A549 (cell line): ENCODE results near the gene RNF123.

Source experiments
- CHD2 ChIP-seq: fragments of 150-350 bp; IDR thresholded peaks from 2 replicates; pipeline ENCODE4 v1.6.1; 2014; ENCODE audit warnings: low read length; ENCODE audit not compliant: partially characterized antibody
- EP300 ChIP-seq, 2 experiments: fragments of >200 bp; sonication (Bioruptor Twin); formaldehyde crosslinking; IDR thresholded peaks; 2 replicates in 1 of 2; 3 replicates in 1 of 2; pipeline ENCODE4 v1.6.1; 2016 to 2017
- KDM1A ChIP-seq: fragments of 200-600 bp; sonication (generic); IDR thresholded peaks from 2 replicates; pipeline ENCODE4 v1.6.1; 2016; ENCODE audit warnings: low read depth, mild to moderate bottlenecking
- MAFK ChIP-seq: fragments of 450-650 bp; IDR thresholded peaks from 2 replicates; pipeline ENCODE4 v1.6.1; 2014; ENCODE audit not compliant: partially characterized antibody
- NFE2L2 ChIP-seq: fragments of 150-350 bp; conservative IDR thresholded peaks from 2 replicates; pipeline ENCODE4 v1.6.1; 2014; ENCODE audit warnings: low read length
- NPAS2 ChIP-seq: fragments of 250-450 bp; sonication (Bioruptor Pico); IDR thresholded peaks from 2 replicates; pipeline ENCODE4 v1.8.0; 2022; ENCODE audit warnings: mild to moderate bottlenecking, moderate library complexity, borderline replicate concordance
- POLR2A ChIP-seq: IDR thresholded peaks from 2 replicates; pipeline ENCODE4 v1.6.1; 2012; ENCODE audit warnings: mild to moderate bottlenecking, low read length
- REST ChIP-seq: fragments of 200-600 bp; sonication (generic); IDR thresholded peaks from 2 replicates; pipeline ENCODE4 v1.6.1; 2016; ENCODE audit warnings: antibody characterized with exemption, mild to moderate bottlenecking, moderate library complexity
- ZFP36 ChIP-seq: fragments of 450-650 bp; IDR thresholded peaks from 2 replicates; pipeline ENCODE4 v1.6.1; 2014; ENCODE audit warnings: borderline replicate concordance; ENCODE audit not compliant: partially characterized antibody
- TF ChIP-seq, protein P1 (sequence below): fragments of >200 bp; sonication (Bioruptor Twin); formaldehyde crosslinking; IDR thresholded peaks from 3 replicates; pipeline ENCODE4 v1.5.1; 2016

DNA sequence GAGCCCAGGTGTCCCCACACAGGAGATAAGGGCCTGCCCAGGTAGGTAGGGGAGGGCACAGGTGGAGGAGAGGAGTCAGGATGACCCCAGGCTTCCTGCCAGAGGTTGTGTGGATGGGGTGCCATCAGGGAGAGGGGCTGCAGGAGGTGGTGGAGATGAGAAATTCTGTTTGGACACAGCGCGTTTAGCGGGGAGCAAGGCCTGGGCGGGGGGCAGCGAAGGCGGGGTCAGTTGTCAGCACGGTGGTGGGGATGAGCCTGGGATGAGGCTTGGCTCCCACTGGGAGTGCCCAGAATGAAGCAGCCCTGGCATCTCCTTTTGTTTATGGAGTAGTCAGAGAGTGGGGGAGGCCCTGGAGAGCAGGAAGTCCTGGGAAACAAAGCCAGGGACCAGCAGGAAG lies 14.6 kb downstream of the RNF123 start:
- TF ChIP-seq NPAS2 (CRISPR knock-in tag) (no peak), ZFP36 (no peak), KDM1A (no peak), EP300 (IDR thresholded peaks at IDR 0.05) (no peak), CHD2 (no peak), POLR2A (no peak), MAFK (no peak), REST (no peak), NFE2L2 (no peak)
- TF ChIP-seq, protein P1, sequence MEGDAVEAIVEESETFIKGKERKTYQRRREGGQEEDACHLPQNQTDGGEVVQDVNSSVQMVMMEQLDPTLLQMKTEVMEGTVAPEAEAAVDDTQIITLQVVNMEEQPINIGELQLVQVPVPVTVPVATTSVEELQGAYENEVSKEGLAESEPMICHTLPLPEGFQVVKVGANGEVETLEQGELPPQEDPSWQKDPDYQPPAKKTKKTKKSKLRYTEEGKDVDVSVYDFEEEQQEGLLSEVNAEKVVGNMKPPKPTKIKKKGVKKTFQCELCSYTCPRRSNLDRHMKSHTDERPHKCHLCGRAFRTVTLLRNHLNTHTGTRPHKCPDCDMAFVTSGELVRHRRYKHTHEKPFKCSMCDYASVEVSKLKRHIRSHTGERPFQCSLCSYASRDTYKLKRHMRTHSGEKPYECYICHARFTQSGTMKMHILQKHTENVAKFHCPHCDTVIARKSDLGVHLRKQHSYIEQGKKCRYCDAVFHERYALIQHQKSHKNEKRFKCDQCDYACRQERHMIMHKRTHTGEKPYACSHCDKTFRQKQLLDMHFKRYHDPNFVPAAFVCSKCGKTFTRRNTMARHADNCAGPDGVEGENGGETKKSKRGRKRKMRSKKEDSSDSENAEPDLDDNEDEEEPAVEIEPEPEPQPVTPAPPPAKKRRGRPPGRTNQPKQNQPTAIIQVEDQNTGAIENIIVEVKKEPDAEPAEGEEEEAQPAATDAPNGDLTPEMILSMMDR, result no peak
